Retina (tissue), 1 donor: ENCODE data around the gene RTL1.
A peak's percentile ranks its signal among the peaks of the same experiment; 100 is the strongest.

Experiments
- DNase-seq: peaks from one replicate; pipeline ENCODE4 v3.0.0-alpha.2; 2016

RTL1 gene

DNA sequence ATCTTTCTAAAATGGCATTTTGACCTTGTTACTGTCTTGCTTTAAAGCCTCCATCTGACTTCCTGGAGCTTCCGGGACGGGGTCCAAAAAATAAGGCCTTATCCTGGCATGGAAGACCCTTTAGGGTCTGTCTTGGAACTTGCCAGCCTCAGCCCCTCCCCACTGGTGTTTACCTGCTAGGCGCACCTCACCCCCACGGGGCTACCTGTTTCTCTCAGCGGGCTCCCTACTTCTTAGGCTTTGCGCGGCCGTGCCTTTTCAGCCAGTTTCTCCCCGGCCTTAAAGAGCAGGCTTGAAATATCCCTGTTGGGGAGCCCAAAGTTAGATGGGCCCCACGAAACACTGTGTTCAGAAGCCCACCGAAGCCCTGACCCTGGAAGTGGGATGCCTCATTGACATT is 5.1 kb downstream of the RTL1 start:
- DNase-seq = no peak

DNA sequence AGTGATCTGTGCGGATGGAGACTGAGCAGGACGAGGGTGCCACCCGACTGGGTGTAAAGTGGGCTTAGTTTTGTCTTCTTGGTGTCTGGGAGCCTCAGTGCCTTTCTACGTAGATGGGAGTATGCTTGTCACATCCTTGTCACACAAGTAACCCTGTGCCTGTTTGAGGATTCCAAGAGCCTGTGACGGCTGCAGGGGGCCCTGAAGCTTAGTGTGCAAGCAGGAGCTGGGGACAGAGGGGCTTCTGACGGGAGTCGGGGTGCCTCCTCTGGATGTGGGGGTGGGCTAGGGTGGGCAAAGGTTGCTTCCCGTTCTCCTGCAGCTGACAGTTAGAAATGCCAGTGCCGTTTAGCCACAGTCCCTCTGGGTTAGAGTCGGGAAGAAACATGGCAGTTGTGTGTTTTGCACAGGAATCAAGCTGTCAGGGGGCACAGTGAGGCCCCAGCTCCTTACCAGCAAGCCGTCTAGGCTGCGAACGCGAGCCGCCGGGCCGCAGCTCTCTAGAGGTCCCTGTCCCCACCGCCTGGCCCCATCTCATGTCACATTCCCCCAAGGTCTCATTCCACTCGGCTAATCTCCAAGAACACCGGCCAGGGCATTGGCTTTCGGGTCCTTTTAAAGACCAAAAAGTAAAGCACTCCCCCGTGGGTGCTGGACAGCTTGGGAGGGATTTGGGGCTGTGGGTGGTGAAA is 7.0 kb downstream of the RTL1 start:
- DNase-seq = peak; percentile 50

DNA sequence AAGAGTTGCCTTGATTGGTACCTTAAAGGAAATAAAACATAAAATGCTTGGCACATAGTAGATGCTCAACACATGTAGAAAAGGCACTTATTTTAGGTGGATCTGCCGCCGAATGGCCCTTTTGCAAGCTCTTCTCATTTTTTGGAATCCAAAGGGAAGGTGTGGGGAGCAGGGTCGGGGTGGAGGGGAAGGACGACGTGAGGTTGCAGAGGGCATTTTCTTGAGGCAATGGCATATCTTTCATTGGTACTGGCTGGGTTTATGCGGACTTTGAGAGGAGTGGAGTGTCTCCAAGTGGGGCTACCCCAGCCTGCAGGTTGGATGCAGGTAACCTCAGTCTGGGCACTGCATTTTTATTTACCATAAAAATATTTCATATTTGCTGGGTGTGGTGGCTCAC is 8.1 kb downstream of the RTL1 start:
- DNase-seq = no peak

DNA sequence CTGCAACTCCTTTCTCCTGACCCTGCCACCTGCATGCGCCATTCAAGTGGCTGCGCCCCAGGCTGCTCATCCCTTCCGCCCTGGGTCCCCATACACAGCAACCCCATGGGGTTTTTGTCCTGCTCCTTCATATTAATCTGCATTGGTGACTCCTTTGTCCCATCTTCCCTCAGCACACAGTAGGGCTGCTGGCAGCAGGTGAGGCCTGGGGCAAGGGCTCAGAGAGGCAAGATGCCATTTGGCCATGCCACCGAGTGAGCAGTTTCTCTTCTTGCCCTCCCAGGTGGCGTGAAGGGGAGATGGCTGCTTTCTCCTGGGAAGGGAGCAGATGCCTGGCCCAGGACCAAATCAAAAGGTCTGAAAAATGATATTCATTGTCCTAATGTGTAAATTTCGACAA is 9.1 kb downstream of the RTL1 start:
- no peak for DNase-seq

DNA sequence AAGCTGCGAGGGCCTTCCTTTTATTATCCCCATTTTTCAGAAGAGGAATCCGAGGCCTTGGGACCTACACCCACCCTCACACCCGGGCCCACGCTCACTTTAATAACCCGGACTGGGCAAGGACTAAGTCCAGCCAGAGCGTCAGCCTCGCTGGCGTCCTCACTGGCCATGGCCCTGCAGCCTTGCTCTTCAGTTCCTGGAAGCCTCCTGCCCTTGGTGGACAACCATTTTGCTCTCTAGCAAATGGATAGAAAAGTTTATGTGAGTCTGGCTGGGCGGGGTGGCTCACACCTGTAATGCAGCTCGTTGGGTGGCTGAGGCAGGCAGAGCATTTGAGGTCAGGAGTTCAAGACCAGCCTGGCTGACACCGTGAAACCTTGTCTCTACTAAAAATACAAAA is 9.8 kb downstream of the RTL1 start:
- DNase-seq = no peak

DNA sequence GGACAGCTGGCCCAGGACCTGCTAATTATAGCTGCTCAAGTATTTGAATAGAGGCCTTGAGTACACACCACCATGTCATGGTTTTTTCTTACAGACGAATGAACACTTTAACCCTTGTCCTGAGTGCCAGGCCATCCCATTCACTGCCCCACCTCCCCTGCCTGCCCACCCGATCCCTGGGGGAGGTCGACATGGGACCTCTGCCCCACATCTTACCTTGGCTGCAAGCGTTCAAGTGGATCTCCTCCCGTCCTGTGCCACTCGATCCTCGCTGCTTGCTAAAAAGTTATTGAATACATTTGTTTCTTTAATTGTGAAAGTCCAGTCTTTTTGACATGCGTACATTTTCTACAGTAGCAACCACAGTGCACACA is 10.3 kb downstream of the RTL1 start:
- no peak for DNase-seq

DNA sequence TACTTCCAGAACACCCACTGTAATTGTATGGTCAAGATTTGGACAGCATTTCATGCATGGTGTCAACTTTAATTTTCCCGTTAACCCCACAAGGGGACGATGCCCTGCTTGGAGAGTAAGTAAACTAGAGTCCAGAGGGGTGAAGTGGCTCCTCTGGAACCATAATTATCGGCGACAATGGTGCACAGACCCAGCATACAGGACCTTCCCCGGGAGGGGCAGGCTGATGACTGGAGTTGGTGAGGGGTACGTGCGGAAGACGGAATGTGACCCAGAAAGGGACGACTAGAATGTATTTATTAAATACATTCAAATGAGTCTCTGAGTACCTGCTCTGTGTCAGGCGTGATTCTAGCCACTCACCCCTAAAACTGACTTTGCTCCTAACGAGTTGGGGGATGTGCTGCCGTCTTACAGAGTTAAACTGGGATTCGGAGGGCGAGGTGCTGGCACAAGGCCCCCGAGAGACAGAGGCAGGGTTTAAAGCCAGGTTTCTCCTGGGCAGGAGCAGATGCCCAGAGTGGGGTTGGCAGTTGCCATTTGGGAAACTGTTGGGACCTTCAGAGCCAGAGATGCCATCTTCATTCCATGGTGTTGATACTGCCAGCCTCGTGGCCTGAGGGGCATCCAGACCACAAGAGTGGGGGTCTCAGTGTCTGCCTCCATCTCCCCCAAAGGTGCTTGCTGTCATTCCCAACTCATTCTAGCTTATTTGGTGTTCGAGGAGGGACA is 10.9 kb downstream of the RTL1 start:
- DNase-seq = no peak

DNA sequence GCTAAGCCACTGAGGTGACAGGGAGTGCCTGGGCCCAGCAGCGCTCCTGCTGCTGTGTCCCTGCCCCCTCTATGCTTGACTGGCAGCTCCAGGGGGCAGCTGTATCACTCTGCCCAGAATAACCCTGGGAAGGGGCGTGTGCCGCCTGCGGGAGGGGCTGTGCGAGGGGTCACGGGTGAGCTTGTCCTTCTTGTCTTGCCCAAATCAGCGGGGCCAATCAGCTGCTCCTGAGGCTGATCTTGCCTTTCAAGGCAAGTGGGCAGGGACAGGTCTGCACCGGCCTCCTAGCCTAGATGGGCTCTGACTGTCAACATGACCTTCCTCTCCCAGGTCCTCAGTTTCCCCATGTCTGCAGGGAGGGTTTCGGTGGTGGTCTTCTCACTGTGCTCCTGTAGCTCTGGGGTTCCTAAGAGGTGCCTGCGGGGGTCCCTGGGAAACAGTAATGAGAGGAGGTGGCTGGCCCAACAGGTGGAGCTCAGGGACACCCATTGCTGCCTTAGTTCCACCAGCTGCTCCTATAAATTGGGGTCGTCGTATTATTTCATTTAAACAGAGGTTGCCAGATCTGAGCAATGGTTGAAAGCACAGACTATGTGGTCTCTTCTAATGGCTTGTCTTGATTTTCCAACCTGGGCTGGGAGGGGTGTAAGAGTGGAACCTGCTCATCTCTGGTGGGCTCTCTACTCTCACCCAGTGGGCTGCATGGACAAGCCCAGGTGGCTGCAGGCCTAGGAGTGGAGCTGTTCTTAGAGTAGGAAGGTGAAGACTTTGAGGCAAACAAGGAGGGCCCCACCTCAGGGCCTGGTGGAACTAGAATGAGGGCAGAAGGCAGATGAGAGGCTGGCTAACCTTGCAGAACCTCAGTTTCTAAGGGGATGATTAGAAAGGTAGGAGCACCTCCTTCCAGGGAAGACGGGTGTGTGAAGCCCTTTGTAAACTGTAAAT is 11.7 kb downstream of the RTL1 start:
- DNase-seq = no peak

DNA sequence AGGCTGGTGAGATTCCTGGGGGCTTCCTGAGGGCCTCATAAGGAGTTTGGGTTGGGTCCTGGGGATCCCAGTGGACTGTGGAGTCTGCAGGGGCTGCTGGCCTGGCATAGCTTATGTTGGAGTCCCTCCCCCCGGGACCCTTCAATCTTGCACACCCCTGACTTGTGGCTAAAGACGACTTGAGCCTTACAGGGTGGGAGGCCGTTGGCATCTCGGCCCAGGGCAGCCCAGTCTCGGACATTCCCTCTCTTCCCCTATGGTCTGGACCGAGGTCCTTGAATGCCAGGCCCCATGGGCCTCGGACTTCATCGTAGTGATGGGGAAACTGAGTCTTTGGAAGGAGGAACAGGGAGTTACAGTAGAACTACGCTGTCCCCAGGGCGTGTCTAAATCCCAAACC is 12.5 kb downstream of the RTL1 start:
- DNase-seq = no peak

DNA sequence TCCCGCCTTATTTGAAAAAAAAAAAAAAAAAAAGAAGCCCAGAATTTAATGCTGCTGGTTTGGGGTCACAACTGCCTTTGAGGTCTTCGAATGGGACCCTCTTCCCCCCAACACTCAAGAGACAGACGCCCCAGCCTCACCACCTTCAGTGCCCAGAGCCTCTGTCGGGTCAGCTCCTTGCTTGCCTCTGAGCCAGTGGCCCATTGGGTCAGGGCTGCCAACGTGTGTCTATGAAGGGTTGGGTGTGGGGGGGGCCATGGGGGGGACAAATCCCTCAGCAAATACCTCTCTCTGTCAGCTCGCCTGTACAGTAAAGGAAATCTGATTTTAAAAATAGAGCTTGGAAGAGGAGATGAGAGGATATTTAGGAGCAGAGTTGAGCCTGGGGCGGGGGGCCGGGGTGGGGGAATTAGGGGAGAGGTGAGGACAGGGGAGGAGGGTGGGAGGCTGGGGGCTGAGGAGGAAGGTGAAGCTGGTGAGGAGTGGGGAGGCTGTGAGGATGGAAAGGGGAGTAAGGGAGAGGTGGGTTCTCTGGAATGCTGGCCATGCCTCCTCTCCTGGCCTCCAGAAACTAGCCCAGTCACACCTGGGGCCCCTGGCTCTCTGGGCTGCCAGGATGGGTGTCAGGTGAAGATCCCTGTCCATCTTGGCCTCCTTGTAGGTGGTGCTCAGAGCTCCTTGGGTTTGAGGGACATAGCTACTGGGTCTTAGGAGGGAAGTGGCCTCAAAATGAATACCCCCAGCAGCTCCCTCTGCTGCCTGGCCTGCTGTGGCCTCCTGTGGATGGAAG is 13.3 kb downstream of the RTL1 start:
- DNase-seq = no peak

DNA sequence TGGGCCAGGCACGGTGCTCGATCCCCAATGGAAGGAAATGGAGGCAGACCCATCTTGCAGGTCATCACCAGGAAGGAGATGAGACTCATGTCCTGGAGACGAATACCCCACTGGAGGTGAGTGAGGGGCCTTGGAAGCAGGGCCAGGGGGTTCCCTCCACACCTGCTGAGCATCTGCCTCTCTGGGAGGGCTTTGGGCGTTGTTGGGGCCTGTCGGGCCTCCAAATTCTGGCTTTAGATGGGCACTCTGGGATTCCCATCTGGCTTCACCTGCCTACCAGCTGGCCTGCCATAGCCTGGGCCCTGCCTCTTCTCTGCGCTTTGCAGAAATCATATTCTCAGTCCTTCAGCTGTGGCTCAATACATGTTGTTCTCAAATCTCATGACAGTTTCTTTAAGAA is 13.9 kb downstream of the RTL1 start:
- DNase-seq = no peak

DNA sequence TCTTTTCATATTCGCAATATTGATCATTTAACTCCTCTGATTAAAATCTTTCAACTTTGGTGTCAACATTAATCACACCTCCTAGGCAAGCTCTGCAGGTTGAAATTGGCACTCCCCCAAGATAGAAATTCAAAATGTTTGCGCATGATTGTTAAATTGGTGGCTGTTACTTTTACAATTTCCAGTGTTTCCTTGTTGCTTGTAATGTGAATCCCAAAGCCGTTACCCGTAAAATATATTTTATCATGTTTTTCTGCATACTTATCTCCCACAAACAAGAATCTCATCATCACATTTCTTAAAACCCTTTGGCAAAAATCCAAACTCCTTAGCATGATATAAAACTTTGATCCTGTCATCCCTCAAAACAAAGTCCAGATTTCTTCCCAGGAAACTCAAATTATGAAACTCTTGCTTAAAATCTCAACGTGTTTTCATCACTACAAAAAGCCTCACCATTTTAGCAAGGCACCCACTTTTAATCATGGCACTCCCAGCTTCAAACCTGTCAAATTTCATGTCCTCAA is 14.7 kb downstream of the RTL1 start:
- no peak for DNase-seq

DNA sequence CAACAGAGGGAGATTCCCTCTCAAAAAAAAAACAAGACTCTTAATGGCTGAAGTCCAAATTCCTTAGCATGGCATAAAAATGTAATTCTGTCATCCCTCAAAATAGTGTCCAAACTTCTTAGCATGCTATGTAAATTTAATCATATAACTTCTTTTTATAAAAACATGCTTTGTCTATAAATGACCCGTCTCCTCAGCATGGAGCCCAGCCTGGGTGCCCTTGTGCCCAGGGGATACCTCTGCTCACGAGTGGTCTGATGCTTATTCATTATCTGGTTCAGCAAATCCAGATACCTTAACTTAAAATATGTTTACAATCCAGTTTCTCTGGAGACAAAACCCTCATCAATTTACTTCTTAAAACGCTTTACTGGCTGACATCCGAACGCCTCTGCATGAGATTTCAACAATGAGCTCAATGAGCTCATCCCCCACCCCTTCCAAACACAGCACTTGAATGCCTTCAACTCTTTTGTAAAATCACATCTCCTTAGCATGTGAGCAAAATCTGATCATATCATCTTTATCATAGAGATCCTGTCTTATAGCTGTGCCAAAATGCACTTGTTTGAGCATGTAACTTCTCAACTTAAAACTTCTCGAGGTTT is 15.7 kb downstream of the RTL1 start:
- DNase-seq = no peak

DNA sequence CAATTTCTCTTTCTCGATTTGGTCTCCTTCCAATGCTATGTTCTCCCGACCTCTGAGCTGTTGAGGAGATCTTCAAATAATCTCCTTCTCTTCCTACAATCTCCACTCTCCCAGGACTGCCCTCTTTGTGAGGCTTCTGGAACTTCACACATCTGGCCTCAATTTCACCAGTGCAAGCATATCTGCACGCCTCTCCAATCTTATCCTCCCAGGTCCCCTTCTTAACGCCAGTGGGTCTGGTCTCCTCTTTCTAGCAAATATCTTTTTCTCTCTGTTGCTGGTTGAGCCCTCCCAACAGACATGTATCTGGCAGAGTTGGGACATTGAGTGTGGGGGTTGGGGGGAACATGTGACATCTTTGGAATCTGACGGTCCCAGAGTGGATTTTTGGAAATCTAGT is 17.9 kb downstream of the RTL1 start:
- no peak for DNase-seq

DNA sequence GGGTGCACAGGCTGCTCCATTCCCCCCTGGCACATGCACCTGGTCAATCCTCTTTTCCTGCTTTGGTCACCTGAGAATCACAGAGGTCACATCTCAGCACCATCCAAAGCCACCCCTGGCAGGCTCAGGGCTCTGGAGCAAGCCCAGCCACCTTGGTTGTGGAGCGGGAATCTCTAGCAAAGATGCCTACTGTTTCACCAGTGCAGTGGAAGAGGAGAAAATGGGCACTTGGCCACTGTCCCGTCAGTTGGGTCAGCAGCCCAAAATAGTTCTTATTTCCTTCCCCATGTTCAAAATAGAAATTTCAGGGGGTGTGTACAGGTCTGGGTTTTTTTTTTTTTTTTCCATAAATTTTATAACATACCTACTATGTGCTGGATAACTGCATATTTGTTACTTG is 18.3 kb downstream of the RTL1 start:
- no peak for DNase-seq

DNA sequence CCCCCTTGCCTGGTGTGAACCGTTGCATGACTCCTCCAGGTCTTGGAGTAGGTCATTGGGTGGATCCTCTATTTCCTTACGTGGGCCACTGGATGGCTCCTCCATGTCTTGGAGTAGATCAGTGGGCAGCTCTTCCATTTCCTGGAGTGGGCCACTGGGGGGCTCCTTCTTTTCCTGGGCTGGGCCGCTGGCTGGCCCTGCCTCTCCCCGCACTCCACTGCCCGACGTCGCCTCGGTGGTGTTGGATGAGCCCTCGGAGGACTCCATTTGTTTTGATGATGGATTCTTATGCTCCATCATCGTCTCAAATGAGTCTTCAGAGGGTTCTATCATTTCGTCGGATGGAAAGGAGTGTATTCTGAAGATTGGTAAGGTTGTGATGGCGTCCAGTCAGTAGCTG is 19.1 kb downstream of the RTL1 start:
- no peak for DNase-seq

DNA sequence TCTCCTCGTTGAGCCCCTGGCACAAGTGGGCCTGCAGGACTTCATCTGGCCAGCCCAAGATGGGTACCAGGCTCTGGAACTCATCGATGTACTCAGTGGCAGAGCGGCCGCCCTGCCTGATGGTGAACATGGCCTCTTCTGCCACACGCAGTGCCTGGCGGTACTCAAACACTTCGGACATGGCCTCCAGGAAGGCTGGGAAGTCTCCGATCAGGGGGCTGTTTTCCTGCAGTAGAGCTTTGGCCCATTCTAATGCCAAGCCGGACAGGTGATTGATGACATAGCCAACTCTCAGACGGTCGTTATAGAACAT is 19.8 kb downstream of the RTL1 start:
- DNase-seq = no peak

DNA sequence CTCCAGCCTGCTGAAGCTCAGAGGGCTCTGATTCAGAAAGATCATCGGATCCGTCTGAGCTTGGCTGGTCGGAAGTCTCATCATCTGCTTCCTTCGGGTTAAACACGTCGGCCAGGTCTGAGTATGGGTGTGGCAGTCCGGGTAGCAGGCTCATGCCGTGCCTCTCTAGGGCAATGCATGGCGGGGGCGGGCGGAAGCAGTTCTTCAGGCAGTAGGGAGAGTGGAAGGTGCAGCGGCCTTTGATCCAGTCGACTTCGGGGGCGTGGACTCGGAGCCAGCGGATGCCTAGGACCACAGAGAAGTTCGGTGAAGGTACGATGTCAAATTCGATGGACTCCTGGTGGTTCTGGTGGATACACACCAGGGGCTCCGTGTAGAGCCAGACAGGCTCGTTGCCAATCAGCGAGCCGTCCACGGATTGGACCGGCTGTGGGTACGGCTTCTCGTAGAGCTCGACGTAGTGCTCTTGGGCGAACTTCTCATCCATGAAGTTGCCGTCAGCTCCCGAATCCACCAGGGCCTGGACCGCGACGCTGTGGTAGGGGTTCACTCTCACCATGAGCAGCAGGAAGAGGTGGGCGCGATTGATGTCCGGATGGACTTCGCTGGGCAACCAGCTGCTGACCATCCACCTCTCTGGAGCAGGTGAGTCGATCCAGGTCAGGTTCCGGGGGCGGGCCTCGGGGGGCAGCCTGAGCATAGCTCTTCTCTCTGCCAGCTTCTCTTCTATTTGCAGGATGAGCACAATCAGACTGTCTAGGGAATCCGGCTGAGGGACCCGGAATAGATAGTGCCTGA is 20.3 kb downstream of the RTL1 start:
- DNase-seq = no peak

DNA sequence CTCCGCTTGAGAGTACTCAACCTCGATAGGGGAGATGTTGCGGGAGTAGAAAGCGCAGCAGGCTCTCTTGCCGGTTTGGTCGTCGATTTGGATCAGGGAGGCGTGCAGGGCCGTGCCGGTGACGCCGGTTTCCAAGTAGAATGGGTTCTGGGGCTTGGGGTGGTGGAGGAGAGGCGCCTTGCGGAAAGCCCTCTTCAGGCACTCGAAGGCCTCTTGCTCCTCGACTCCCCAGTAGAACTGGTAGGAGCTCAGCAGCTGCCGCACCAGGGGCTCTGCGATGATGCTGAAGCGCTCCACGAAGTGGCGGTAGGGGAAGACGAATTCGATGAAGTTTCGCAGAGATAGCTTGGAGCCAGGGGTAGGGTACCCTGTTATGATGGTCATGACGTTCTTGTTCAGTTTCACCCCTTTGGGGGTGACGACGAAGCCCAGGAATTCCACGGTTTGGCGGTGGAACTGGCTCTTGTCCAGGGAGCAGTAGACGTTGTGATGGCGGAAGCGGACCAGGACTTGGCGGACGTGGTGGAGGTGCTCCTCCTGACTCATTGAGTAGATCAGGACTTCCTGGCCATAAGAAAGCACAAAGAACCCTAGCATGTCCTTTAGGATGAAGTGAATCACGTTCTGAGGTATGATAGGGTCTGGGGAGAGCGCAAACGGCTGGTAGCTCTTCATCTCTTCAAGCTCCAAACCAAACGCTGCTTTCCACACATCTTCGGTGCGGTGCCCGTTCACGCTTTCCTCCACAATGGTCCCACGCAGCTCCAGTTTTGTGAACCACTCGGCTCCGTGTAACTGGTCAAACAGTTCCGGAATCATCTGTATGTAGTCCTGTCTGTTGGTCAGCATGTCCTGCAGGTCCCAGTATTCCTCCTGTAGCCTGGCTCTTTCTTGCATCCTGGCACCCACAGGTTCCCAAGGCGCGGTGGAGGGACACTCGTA is 21.2 kb downstream of the RTL1 start:
- no peak for DNase-seq
